AG10803 (cell line): ENCODE data around the gene RAD51B.

ENCODE experiments used
- DNase-seq: peaks from one replicate; pipeline ENCODE4 v3.0.0; 2010; ENCODE audit warnings: low read depth
- H3K4me3 ChIP-seq: 2 replicates; pipeline ENCODE4 v1.5.1; 2011; ENCODE audit warnings: mild to moderate bottlenecking, low read length, control low read depth
- TF ChIP-seq, protein P1 (sequence below): conservative IDR thresholded peaks from 2 replicates; pipeline ENCODE4 v1.5.1; 2011; ENCODE audit warnings: mild to moderate bottlenecking, low read length, control low read depth, inconsistent platforms

The RAD51B gene

GRCh38 chr14:68714991-68715924 lies 895.7 kb downstream of the RAD51B start:
- TF ChIP-seq, protein P1, sequence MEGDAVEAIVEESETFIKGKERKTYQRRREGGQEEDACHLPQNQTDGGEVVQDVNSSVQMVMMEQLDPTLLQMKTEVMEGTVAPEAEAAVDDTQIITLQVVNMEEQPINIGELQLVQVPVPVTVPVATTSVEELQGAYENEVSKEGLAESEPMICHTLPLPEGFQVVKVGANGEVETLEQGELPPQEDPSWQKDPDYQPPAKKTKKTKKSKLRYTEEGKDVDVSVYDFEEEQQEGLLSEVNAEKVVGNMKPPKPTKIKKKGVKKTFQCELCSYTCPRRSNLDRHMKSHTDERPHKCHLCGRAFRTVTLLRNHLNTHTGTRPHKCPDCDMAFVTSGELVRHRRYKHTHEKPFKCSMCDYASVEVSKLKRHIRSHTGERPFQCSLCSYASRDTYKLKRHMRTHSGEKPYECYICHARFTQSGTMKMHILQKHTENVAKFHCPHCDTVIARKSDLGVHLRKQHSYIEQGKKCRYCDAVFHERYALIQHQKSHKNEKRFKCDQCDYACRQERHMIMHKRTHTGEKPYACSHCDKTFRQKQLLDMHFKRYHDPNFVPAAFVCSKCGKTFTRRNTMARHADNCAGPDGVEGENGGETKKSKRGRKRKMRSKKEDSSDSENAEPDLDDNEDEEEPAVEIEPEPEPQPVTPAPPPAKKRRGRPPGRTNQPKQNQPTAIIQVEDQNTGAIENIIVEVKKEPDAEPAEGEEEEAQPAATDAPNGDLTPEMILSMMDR = no peak
- peak; percentile 48 for DNase-seq

DNA sequence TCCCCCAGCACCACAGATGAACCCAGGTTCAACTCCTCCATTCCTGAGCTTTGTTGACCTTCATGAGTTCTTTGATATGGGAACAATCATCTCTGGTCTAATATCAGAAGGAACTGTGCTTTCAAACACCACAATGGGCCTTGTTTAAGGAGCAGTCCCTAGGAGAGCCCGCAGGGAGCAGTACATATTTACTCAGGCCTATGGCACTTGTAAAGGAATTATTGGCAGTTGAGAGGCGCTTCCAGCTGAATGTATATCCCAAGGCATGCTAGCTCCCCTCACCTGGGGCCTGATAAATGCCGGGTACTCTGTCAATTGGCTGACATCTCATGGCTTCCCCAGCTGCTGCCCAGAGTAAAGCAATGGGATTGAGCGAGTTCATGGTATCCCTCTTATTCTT lies 897.1 kb downstream of the RAD51B start:
- no peak for DNase-seq

More at GRCh38 chr14:68714991-68715924, 895.7 kb downstream of the RAD51B start:
- no peak overlapping the region for H3K4me3 ChIP-seq

DNA sequence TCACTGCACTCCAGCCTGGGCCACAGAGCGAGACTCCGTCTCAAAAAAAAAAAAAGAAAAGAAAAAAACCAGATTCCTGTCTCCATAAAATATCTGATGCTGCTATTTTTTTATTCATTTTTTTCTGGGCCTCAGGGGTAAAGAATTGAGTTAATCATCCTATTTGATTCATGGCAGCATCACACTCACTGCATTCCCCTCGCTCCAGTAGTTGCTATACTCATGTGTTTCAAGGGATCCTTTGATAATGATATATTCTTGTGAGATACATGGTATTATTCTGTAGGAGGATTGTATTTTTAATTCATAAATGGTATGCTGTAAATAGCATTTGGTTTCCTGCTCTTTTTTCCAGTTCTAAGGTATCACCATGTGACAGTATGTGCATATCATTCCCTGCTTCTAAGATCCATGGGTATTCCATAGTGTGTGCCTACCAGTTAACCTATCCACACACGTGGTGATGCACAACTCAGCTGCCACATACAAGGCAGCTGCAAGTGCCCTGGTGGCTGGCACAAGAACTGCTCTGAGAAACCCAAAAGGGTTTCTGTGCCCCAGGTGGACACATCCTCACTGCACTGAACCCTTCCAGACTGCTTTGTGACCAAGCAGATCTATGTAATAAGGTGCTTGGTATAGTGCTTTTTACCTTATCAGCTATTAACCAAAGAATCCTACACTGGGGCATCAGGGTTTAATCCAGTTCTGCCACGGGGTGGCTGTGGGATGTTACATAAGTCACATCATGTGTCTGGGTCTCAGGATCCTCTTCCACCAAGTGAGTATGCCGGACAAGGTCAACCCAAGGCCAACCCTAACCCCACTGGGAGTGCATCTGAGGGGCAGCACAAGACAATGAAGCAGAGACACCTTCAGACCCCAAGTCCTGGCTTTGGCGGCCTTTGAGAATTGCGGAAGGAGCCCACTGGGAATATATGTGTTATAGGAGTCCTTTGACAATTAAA lies 898.7 kb downstream of the RAD51B start:
- DNase-seq = no peak
- no peak overlapping the region for H3K4me3 ChIP-seq
- TF ChIP-seq, protein P1 = peak; percentile 30

More for the DNA sequence above, 897.1 kb downstream of the RAD51B start:
- H3K4me3 ChIP-seq = no peak overlapping the region
- TF ChIP-seq, protein P1 = no peak

DNA sequence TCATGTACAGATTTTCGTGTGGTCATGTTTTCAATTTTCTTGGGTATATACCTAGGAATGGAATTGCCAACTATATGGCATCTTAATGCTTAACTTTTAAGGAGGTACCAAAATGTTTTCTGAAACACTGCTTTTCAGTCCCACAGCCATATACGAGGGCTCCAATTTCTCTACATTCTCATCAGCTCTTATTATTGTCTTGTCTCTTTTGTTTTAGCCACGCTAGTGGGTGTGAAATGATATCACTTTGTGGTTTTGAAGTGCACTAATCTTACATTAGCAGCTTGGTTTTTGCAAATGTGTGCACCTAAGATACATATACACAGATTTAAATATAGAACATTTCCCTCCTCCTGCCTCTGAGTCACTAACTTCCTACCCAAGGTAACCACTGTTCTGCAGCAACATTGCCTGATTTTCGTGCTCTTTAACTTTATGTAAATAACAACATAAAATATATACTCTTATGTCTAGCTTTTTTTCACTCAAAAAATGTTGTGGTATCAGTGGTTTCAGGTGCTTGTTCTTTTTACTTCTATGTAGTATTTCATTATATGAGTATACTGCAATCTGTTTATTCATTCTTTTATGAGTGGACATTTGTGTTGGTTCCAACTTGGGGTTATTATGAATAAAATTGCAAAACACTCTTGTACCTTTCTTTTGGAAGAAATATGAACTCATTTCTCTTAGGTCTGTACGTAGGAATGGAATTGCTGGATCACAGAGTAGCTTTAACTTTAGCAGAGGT lies 900.2 kb downstream of the RAD51B start:
- DNase-seq = no peak
- TF ChIP-seq, protein P1 = no peak
- H3K4me3 ChIP-seq = no peak overlapping the region

- H3K4me3 ChIP-seq = no peak overlapping the region
- no peak for DNase-seq
- TF ChIP-seq, protein P1 = no peak
These were observed 902.6 kb downstream of the RAD51B start for GRCh38 chr14:68722186-68722585.

GRCh38 chr14:68722968-68723566 lies 903.5 kb downstream of the RAD51B start:
- TF ChIP-seq, protein P1 = no peak
- no peak overlapping the region for H3K4me3 ChIP-seq
- no peak for DNase-seq
